CD8-positive, alpha-beta memory T cell (primary cell): ENCODE results near the gene SPTB. TPM values are rescaled to one million over a fixed set of nuclear protein-coding genes. Genes with fewer than 3 reads are reported as not detected.

ENCODE experiments used
- CTCF ChIA-PET: fragments of 350-600 bp; sonication (Branson Sonifier 250); formaldehyde crosslinking; loops from one replicate; lab custom pipeline; 2021; ENCODE audit warnings: antibody characterized with exemption; lab: Charles Lee
- POLR2A ChIA-PET: fragments of 350-600 bp; sonication (Branson Sonifier 250); formaldehyde crosslinking; loops from one replicate; lab custom pipeline; 2021; ENCODE audit warnings: antibody characterized with exemption; lab: Charles Lee
- DNase-seq, 5 donors: peaks; one replicate each; pipeline versions ENCODE4 v3.0.0 to v3.0.0-alpha.2; 2020 to 2022; ENCODE audit warnings: mixed read lengths in 1 of 5
- H3K27ac ChIP-seq: one replicate; pipeline ENCODE4 v1.7.0; 2013; ENCODE audit warnings: low read depth, mild to moderate bottlenecking, low read length, moderate library complexity
- H3K27me3 ChIP-seq: 2 replicates; pipeline ENCODE4 v1.7.0; 2013; ENCODE audit warnings: low read length, mild to moderate bottlenecking; ENCODE audit not compliant: insufficient read depth, poor library complexity, severe bottlenecking
- H3K36me3 ChIP-seq: 2 replicates; pipeline ENCODE4 v1.7.0; 2013; ENCODE audit warnings: mild to moderate bottlenecking, low read length, moderate library complexity; ENCODE audit not compliant: insufficient read depth
- H3K4me1 ChIP-seq: 2 replicates; pipeline ENCODE4 v1.7.0; 2013; ENCODE audit warnings: mild to moderate bottlenecking, low read length, moderate library complexity; ENCODE audit not compliant: insufficient read depth
- H3K4me3 ChIP-seq: 2 replicates; pipeline ENCODE4 v1.7.0; 2013; ENCODE audit warnings: mild to moderate bottlenecking, low read length
- H3K9me3 ChIP-seq: 2 replicates; pipeline ENCODE4 v1.7.0; 2013; ENCODE audit warnings: mild to moderate bottlenecking, low read length
- H3K27ac Mint-ChIP-seq, 8 donors: one replicate each; pipeline ENCODE4 v1.8.0; 2020 to 2021; ENCODE audit warnings: mixed read lengths in 8 of 8, mild to moderate bottlenecking in 6 of 8, inconsistent platforms in 3 of 8, moderate library complexity in 3 of 8
- H3K27me3 Mint-ChIP-seq, 2 donors: one replicate each; pipeline ENCODE4 v1.8.0; 2020 to 2021; ENCODE audit warnings: mixed read lengths in 2 of 2, mild to moderate bottlenecking in 1 of 2, moderate library complexity in 1 of 2
- H3K36me3 Mint-ChIP-seq, 3 donors: one replicate each; pipeline ENCODE4 v1.8.0; 2020 to 2021; ENCODE audit warnings: mixed read lengths in 3 of 3, inconsistent platforms in 1 of 3, mild to moderate bottlenecking in 1 of 3
- H3K4me1 Mint-ChIP-seq, 3 donors: one replicate each; pipeline ENCODE4 v1.8.0; 2020 to 2021; ENCODE audit warnings: mixed read lengths in 3 of 3, inconsistent platforms in 1 of 3, mild to moderate bottlenecking in 1 of 3
- H3K4me3 Mint-ChIP-seq, 7 donors: one replicate each; pipeline ENCODE4 v1.8.0; 2020 to 2021; ENCODE audit warnings: mixed read lengths in 7 of 7, mild to moderate bottlenecking in 6 of 7, moderate library complexity in 4 of 7, inconsistent platforms in 2 of 7
- H3K9me3 Mint-ChIP-seq, 5 donors: one replicate each; pipeline ENCODE4 v1.8.0; 2020 to 2022; ENCODE audit warnings: mixed read lengths in 5 of 5, mild to moderate bottlenecking in 3 of 5, moderate library complexity in 2 of 5, inconsistent platforms in 1 of 5
- polyA plus RNA-seq: library from polyadenylated mRNA; unstranded; fragments of 300-500 nt; fragmentation: Illumina TruSeq; gene quantifications from one replicate; pipeline ENCODE4 v1.2.3, GENCODE V29; 2021
- total RNA-seq, 2 experiments: library from RNA; stranded (reverse); gene quantifications; one replicate each; pipeline ENCODE4 v1.2.3, GENCODE V29; 2021

Gene SPTB
- total and polyA plus RNA-seq, 3 experiments from 2014 or later, result 0.09 to 0.18 (median 0.15) TPM

- H3K27ac Mint-ChIP-seq, result peak overlapping the region; percentile 75 to 98 (median 91)
- POLR2A ChIA-PET, result no interaction called here
- peak in 1 of 5 donors; percentile 22 for DNase-seq
Measured at GRCh38 chr14:64705381-64706118, 174.2 kb downstream of the SPTB start.

GRCh38 chr14:64704743-64705380, 174.8 kb downstream of the SPTB start:
- Mint-ChIP-seq H3K9me3 (no peaks in the 10 kb centered on the region), H3K36me3 (no peaks in the 10 kb centered on the region), H3K4me1 (peaks cover 57 to 66% (median 64%) of the 10 kb centered on the region in 3 donors), H3K27ac (peak overlapping the region; percentile 47 to 98 (median 88)), H3K27me3 (peaks cover 28 to 60% of the 10 kb centered on the region in 2 donors), H3K4me3 (peak overlapping the region; percentile 83 to 94 (median 88))
- peak overlapping the region; percentile 43 for H3K27ac ChIP-seq
- peaks cover 23% of the 10 kb centered on the region for H3K27me3 ChIP-seq
- ChIA-PET POLR2A (interaction anchor here (0.7 kb wide), 1 partner anchor 207 kb away, joined by 3 read pairs; no protein-coding TSS in a partner anchor), CTCF (interaction anchor here (1.1 to 3.2 kb wide), 3 partner anchors 10 to 31 kb away, joined by 3 to 10 read pairs (median 3); no protein-coding TSS in a partner anchor)
- no peak for DNase-seq
- peaks cover 66% of the 10 kb centered on the region for H3K4me1 ChIP-seq
- no peaks in the 10 kb centered on the region for H3K36me3 ChIP-seq
- peak overlapping the region; percentile 54 for H3K4me3 ChIP-seq
- H3K9me3 ChIP-seq, result no peaks in the 10 kb centered on the region

More at GRCh38 chr14:64705381-64706118, 174.2 kb downstream of the SPTB start:
- H3K4me3 ChIP-seq, result peak overlapping the region; percentile 54
- peaks cover 68% of the 10 kb centered on the region for H3K4me1 ChIP-seq
- peaks cover 63 to 69% (median 65%) of the 10 kb centered on the region in 3 donors for H3K4me1 Mint-ChIP-seq
- peaks cover 28 to 55% of the 10 kb centered on the region in 2 donors for H3K27me3 Mint-ChIP-seq
- peak overlapping the region; percentile 83 to 94 (median 88) for H3K4me3 Mint-ChIP-seq
- H3K36me3 ChIP-seq, result no peaks in the 10 kb centered on the region
- H3K36me3 Mint-ChIP-seq, result no peaks in the 10 kb centered on the region
- CTCF ChIA-PET, result interaction anchor here (1.3 to 3.2 kb wide), 2 partner anchors 10 to 18 kb away, joined by 3 to 10 read pairs; no protein-coding TSS in a partner anchor
- H3K27me3 ChIP-seq, result peaks cover 23% of the 10 kb centered on the region
- H3K9me3 Mint-ChIP-seq, result no peaks in the 10 kb centered on the region
- no peaks in the 10 kb centered on the region for H3K9me3 ChIP-seq
- H3K27ac ChIP-seq, result peak overlapping the region; percentile 33

GRCh38 chr14:64704143-64704742, 175.5 kb downstream of the SPTB start, which contains the start of gene PLEKHG3:
PLEKHG3 (plus strand) TSS chr14:64704424; CDS start chr14:64727632, 23,208 bp downstream.
- ChIA-PET POLR2A (interaction anchor here (0.7 kb wide), 1 partner anchor 207 kb away, joined by 3 read pairs; no protein-coding TSS in a partner anchor), CTCF (interaction anchor here (1.1 to 3.2 kb wide), 2 partner anchors 19 to 31 kb away, joined by 3 to 10 read pairs; no protein-coding TSS in a partner anchor)
- H3K27me3 Mint-ChIP-seq, result peaks cover 28 to 61% of the 10 kb centered on the region in 2 donors
- Histone ChIP-seq H3K27ac (peak within 1 kb of the TSS; percentile 43), H3K9me3 (no peaks in the 10 kb centered on the region), H3K36me3 (no peaks in the 10 kb centered on the region), H3K4me3 (peak within 1 kb of the TSS; percentile 56), H3K27me3 (peaks cover 23% of the 10 kb centered on the region), H3K4me1 (peaks cover 59% of the 10 kb centered on the region)
- peak within 1 kb of the TSS; percentile 47 to 98 (median 89) for H3K27ac Mint-ChIP-seq
- peak in 3 of 5 donors; percentile 44 to 57 (median 46) for DNase-seq
- H3K9me3 Mint-ChIP-seq, result no peaks in the 10 kb centered on the region
- H3K4me1 Mint-ChIP-seq, result peaks cover 52 to 62% (median 60%) of the 10 kb centered on the region in 3 donors
- H3K4me3 Mint-ChIP-seq, result peak within 1 kb of the TSS; percentile 83 to 94 (median 88)
- H3K36me3 Mint-ChIP-seq, result no peaks in the 10 kb centered on the region

- H3K36me3 Mint-ChIP-seq, result no peaks in the 10 kb centered on the region
- Histone ChIP-seq H3K36me3 (no peaks in the 10 kb centered on the region), H3K4me1 (peaks cover 58% of the 10 kb centered on the region), H3K27ac (peak overlapping the region; percentile 43), H3K27me3 (peaks cover 23% of the 10 kb centered on the region), H3K9me3 (no peaks in the 10 kb centered on the region), H3K4me3 (peak overlapping the region; percentile 56)
- H3K9me3 Mint-ChIP-seq, result no peaks in the 10 kb centered on the region
- peaks cover 28 to 63% of the 10 kb centered on the region in 2 donors for H3K27me3 Mint-ChIP-seq
- CTCF ChIA-PET, result interaction anchor here (1.0 to 3.2 kb wide), 3 partner anchors 14 to 61 kb away, joined by 3 to 10 read pairs (median 3); no protein-coding TSS in a partner anchor
- peak overlapping the region; percentile 75 to 93 (median 86) for H3K4me3 Mint-ChIP-seq
- no peak for DNase-seq
- H3K27ac Mint-ChIP-seq, result peak overlapping the region; percentile 1 to 96 (median 80)
- peaks cover 52 to 62% (median 60%) of the 10 kb centered on the region in 3 donors for H3K4me1 Mint-ChIP-seq
- POLR2A ChIA-PET, result interaction anchor here (0.5 kb wide), 1 partner anchor 200 kb away, joined by 4 read pairs; no protein-coding TSS in a partner anchor
Measured at GRCh38 chr14:64703395-64704142, 176.1 kb downstream of the SPTB start.

- peak overlapping the region; percentile 1 to 96 (median 80) for H3K27ac Mint-ChIP-seq
- peak overlapping the region; percentile 75 to 93 (median 86) for H3K4me3 Mint-ChIP-seq
- peak overlapping the region; percentile 56 for H3K4me3 ChIP-seq
- H3K36me3 ChIP-seq, result no peaks in the 10 kb centered on the region
- POLR2A ChIA-PET, result interaction anchor here (0.5 kb wide), 1 partner anchor 200 kb away, joined by 4 read pairs; no protein-coding TSS in a partner anchor
- H3K9me3 ChIP-seq, result no peaks in the 10 kb centered on the region
- peaks cover 23% of the 10 kb centered on the region for H3K27me3 ChIP-seq
- peaks cover 48 to 62% (median 57%) of the 10 kb centered on the region in 3 donors for H3K4me1 Mint-ChIP-seq
- no peaks in the 10 kb centered on the region for H3K9me3 Mint-ChIP-seq
- peak in 2 of 5 donors; percentile 21 to 25 for DNase-seq
- peaks cover 28 to 64% of the 10 kb centered on the region in 2 donors for H3K27me3 Mint-ChIP-seq
- no peak overlapping the region for H3K27ac ChIP-seq
- H3K36me3 Mint-ChIP-seq, result no peaks in the 10 kb centered on the region
- CTCF ChIA-PET, result interaction anchor here (1.0 to 1.5 kb wide), 2 partner anchors 15 to 62 kb away, joined by 3 read pairs; no protein-coding TSS in a partner anchor
- H3K4me1 ChIP-seq, result peaks cover 56% of the 10 kb centered on the region
Measured at GRCh38 chr14:64702493-64703394, 177.0 kb downstream of the SPTB start.

GRCh38 chr14:64701660-64702059, 178.0 kb downstream of the SPTB start:
- Mint-ChIP-seq H3K27ac (peak overlapping the region in 1 of 8 donors; percentile 44), H3K36me3 (no peaks in the 10 kb centered on the region), H3K4me3 (no peak overlapping the region), H3K27me3 (peaks cover 25 to 60% of the 10 kb centered on the region in 2 donors), H3K4me1 (peaks cover 47 to 63% (median 58%) of the 10 kb centered on the region in 3 donors), H3K9me3 (no peaks in the 10 kb centered on the region)
- H3K4me1 ChIP-seq, result peaks cover 53% of the 10 kb centered on the region
- H3K9me3 ChIP-seq, result no peaks in the 10 kb centered on the region
- POLR2A ChIA-PET, result no interaction called here
- H3K27ac ChIP-seq, result no peak overlapping the region
- H3K4me3 ChIP-seq, result no peak overlapping the region
- CTCF ChIA-PET, result interaction anchor here (1.5 kb wide), 1 partner anchor 16 kb away, joined by 3 read pairs; no protein-coding TSS in a partner anchor
- H3K27me3 ChIP-seq, result peaks cover 23% of the 10 kb centered on the region
- H3K36me3 ChIP-seq, result no peaks in the 10 kb centered on the region
- no peak for DNase-seq
